Gastroesophageal sphincter (tissue), 4 donors: ENCODE measurements around the gene HEBP1. TPM values are rescaled to one million over a fixed set of nuclear protein-coding genes. Genes with fewer than 3 reads are reported as not detected.

Source experiments
- ATAC-seq: fragments of 150-250 bp; one replicate; pipeline ENCODE4 v1.9.1; 2016; ENCODE audit warnings: mild to moderate bottlenecking, moderate library complexity
- H3K27ac ChIP-seq, 4 donors: fragments of 200-600 bp; sonication (generic) in 3 of 4; 1 replicate in 3 of 4; 2 replicates in 1 of 4; pipeline ENCODE4 v1.5.1; 2016 to 2019
- H3K27me3 ChIP-seq: fragments of 200-600 bp; sonication (generic); one replicate; pipeline ENCODE4 v1.5.1; 2019
- H3K36me3 ChIP-seq, 2 donors: fragments of 200-600 bp; sonication (generic); one replicate each; pipeline ENCODE4 v1.5.1; 2019; ENCODE audit warnings: control low read depth in 1 of 2
- H3K4me1 ChIP-seq, 3 donors: fragments of 200-600 bp; sonication (generic); 1 replicate in 2 of 3; 2 replicates in 1 of 3; pipeline ENCODE4 v1.5.1; 2016 to 2019; ENCODE audit warnings: control low read depth in 2 of 3
- H3K4me3 ChIP-seq, 2 donors: fragments of 200-600 bp; sonication (generic); one replicate each; pipeline ENCODE4 v1.5.1; 2019; ENCODE audit warnings: mild to moderate bottlenecking in 1 of 2, moderate library complexity in 1 of 2
- H3K9me3 ChIP-seq, 3 donors: fragments of 200-600 bp; sonication (generic); one replicate each; pipeline ENCODE4 v1.5.1; 2017 to 2019; ENCODE audit warnings: control low read depth in 2 of 3
- EP300 ChIP-seq: sonication (generic); formaldehyde crosslinking; IDR thresholded peaks from one replicate; pipeline ENCODE4 v1.6.1; 2017; ENCODE audit warnings: antibody characterized with exemption, mild to moderate bottlenecking
- POLR2A ChIP-seq, 2 donors: fragments of 450-650 bp; IDR thresholded peaks; one replicate each; pipeline ENCODE4 v1.6.1; 2017; ENCODE audit warnings: antibody characterized with exemption in 2 of 2, mild to moderate bottlenecking in 2 of 2, moderate library complexity in 1 of 2
- POLR2AphosphoS5 ChIP-seq: sonication (generic); formaldehyde crosslinking; IDR thresholded peaks from one replicate; pipeline ENCODE4 v1.6.1; 2017; ENCODE audit warnings: antibody characterized with exemption
- WGBS, 2 donors: methylation state at CpG; one replicate each; pipeline ENCODE4 v1.1.5; 2018; ENCODE audit warnings: low coverage in 1 of 2; 5-methylcytosine and 5-hydroxymethylcytosine counted together
- total RNA-seq, 4 donors: library from RNA; depleted of rRNA; stranded (reverse); fragments of >200 nt; gene quantifications; one replicate each; pipeline ENCODE4 v1.1.0, GENCODE V29; 2016
- TF ChIP-seq, protein P1 (sequence below), 4 experiments: fragments of 200-600 bp in 2 of 4; fragments of 450-650 bp in 2 of 4; sonication (generic) in 1 of 4; IDR thresholded peaks; one replicate each; pipeline ENCODE4 v1.5.1; 2017 to 2019; ENCODE audit warnings: antibody characterized with exemption in 4 of 4, mild to moderate bottlenecking in 2 of 4, moderate library complexity in 2 of 4

HEBP1 gene
- total RNA-seq, 4 donors from 2014 or later, result 33.8 to 47.5 (median 41.9) TPM

DNA sequence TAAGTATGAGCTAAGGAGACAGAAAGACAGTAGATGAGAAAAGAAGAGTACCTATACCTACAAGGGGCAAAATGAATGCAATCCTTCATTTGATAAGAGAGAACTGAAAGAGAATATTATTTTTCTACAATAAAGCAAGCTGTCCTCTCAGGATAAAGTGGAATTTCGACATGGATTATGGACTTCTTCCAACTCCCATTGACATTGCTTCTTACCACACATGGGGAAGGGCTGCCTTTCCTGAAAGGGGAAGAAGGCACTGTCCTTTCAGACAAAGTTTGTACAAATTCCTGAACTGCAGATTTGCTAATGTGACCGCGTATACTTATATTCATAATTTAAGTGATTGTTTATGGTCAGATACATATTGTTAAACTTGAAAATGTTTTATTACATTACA is 4.3 kb upstream of the HEBP1 start:
- Histone ChIP-seq H3K9me3 (no peaks in the 10 kb centered on the region), H3K27ac (no peak overlapping the region), H3K4me1 (peaks cover 0 to 18% (median 4%) of the 10 kb centered on the region in 3 donors), H3K27me3 (no peaks in the 10 kb centered on the region), H3K4me3 (no peak overlapping the region), H3K36me3 (no peaks in the 10 kb centered on the region)
- 83 to 89% methylated on average over 3 of the region's 3 CpGs for WGBS, 2 donors
- ATAC-seq, result no peak
- TF ChIP-seq, protein P1, sequence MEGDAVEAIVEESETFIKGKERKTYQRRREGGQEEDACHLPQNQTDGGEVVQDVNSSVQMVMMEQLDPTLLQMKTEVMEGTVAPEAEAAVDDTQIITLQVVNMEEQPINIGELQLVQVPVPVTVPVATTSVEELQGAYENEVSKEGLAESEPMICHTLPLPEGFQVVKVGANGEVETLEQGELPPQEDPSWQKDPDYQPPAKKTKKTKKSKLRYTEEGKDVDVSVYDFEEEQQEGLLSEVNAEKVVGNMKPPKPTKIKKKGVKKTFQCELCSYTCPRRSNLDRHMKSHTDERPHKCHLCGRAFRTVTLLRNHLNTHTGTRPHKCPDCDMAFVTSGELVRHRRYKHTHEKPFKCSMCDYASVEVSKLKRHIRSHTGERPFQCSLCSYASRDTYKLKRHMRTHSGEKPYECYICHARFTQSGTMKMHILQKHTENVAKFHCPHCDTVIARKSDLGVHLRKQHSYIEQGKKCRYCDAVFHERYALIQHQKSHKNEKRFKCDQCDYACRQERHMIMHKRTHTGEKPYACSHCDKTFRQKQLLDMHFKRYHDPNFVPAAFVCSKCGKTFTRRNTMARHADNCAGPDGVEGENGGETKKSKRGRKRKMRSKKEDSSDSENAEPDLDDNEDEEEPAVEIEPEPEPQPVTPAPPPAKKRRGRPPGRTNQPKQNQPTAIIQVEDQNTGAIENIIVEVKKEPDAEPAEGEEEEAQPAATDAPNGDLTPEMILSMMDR (IDR thresholded peaks at IDR 0.05), result no peak
- TF ChIP-seq POLR2AphosphoS5 (no peak), POLR2A (IDR thresholded peaks at IDR 0.05) (no peak), EP300 (no peak)

DNA sequence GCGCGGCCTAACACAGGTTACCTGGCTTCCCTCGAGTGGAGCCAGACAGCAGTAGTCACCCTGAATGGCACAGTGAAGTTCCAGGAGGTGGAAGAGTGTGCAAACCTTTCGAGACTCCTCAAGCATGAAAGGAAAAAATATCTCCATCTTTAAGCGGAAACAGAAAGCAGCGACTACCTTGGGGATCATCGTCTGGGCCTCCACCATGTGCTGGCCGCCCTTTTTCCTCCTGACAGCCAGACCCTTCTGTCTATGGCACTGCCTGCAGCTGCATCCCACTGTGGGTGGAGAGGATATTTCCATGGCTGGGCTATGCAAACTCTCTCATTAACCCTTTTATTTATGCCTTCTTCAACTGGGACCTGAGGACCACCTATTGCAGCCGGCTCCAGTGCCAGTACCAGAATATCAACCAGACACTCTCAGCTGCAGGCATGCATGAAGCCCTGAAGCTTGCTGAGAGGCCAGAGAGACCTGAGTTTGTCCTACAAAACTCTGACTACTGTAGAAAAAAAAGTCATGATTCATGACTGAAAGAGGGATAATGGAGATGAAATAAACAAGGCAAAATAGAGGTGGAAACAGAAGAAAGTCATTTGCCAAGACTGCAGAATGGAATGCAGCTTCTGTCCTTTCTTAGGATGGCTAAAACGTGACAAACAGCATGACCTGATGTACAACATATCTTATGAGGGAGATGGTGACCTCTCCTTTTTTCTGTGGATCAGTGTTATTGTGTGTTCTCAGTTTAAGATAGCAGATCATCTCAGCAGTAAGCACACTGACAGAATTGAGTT is 2.4 kb upstream of the HEBP1 start:
- WGBS, 2 donors, result 96% methylated on average over 3 to 5 of the region's 10 CpGs
- no peak overlapping the region for H3K4me3 ChIP-seq
- no peaks in the 10 kb centered on the region for H3K36me3 ChIP-seq
- no peaks in the 10 kb centered on the region for H3K9me3 ChIP-seq
- no peak for TF ChIP-seq POLR2A (IDR thresholded peaks at IDR 0.05)
- TF ChIP-seq POLR2AphosphoS5, result no peak
- TF ChIP-seq, protein P1 (IDR thresholded peaks at IDR 0.05), result no peak
- TF ChIP-seq EP300, result no peak
- H3K4me1 ChIP-seq, result peaks cover 0 to 36% (median 9%) of the 10 kb centered on the region in 3 donors
- H3K27ac ChIP-seq, result no peak overlapping the region
- ATAC-seq, result no peak
- no peaks in the 10 kb centered on the region for H3K27me3 ChIP-seq

DNA sequence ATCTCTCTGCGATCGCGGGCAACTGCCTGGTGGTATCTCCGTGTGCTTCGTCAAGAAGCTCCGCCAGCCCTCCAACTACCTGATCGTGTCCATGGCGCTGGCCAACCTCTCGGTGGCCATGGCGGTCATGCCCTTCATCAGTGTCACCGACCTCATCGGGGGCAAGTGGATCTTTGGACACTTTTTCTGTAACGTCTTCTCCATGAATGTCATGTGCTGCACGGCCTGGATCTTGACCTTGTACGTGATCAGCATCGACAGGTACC is 1.6 kb upstream of the HEBP1 start:
- H3K27me3 ChIP-seq, result no peaks in the 10 kb centered on the region
- TF ChIP-seq, protein P1 (IDR thresholded peaks at IDR 0.05), result no peak
- TF ChIP-seq EP300, result no peak
- no peak for TF ChIP-seq POLR2AphosphoS5
- TF ChIP-seq POLR2A (IDR thresholded peaks at IDR 0.05), result no peak
- no peak for ATAC-seq
- no peaks in the 10 kb centered on the region for H3K9me3 ChIP-seq
- H3K4me3 ChIP-seq, result peak overlapping the region; percentile 62 to 85
- H3K36me3 ChIP-seq, result no peaks in the 10 kb centered on the region
- WGBS, 2 donors, result 29 to 80% methylated on average over 5 to 12 of the region's 16 CpGs
- H3K27ac ChIP-seq, result peak overlapping the region; percentile 74 to 98 (median 94)
- peaks cover 0 to 44% (median 9%) of the 10 kb centered on the region in 3 donors for H3K4me1 ChIP-seq

DNA sequence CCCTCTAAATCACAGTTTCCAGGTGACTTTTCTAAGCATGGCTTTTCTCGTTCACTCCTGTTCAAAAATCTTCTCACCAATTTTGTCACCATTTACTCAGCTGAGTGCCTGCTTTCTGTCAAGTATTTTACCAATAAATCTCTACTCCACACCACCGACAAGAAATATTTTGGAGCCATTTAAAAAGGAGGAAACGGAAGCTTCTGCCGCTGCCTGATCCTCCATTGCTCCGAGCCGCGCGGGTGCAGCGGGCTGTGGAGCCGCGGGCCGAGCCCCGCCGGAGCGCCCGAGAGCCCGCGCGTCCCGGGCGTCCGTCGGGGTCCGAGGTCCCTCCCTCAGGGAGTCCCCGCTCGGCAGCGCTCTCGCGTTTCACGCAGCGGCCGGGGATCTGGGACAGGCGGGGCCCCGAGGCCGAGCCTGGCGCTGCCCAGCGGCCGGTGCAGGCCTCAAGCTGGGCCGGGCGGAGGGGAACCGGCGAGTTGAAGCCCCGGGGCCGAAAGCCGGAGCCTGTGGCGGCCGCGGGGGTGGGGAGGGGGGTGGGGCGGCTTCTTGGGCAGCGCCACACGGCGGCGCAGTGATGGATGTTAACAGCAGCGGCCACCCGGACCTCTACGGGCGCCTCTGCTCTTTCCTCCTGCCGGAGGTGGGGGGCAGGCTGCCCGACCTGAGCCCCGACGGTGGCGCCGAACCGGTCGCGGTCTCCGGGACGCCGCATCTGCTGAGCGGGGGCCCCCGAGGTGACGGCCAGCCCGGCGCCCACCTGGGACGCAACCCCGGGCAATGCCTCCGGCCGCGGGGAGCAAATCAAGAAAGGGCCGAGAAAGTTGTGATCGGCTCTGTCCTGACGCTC is 1.1 kb upstream of the HEBP1 start:
- peak; percentile 34 for ATAC-seq
- no peaks in the 10 kb centered on the region for H3K27me3 ChIP-seq
- peaks cover 0 to 45% (median 9%) of the 10 kb centered on the region in 3 donors for H3K4me1 ChIP-seq
- H3K36me3 ChIP-seq, result no peaks in the 10 kb centered on the region
- H3K9me3 ChIP-seq, result no peaks in the 10 kb centered on the region
- WGBS, 2 donors, result 0% methylated on average over 5 to 10 of the region's 82 CpGs
- H3K27ac ChIP-seq, result peak overlapping the region; percentile 74 to 98 (median 94)
- TF ChIP-seq, protein P1 (IDR thresholded peaks at IDR 0.05), result peak in 3 of 4 experiments; percentile 6 to 71 (median 35)
- TF ChIP-seq EP300, result no peak
- no peak for TF ChIP-seq POLR2A (IDR thresholded peaks at IDR 0.05)
- no peak for TF ChIP-seq POLR2AphosphoS5
- peak overlapping the region; percentile 62 to 85 for H3K4me3 ChIP-seq

DNA sequence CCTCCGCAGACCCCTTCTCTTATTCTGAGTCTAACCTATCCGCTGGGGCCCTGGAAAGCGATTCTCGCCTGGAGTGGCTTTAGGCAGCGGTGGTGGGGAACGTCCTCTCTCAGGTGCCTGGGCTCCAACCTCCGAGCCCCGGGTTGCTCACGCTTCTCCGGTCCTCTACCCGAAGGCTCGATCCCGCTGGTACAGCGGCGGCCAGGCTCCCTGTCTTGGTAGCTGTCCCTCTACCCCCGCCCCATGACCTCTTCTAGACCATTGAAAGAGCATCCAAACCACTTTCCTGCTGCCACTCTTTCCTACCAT is 505 bp upstream of the HEBP1 start:
- TF ChIP-seq POLR2AphosphoS5, result no peak
- TF ChIP-seq, protein P1 (IDR thresholded peaks at IDR 0.05), result no peak
- TF ChIP-seq POLR2A (IDR thresholded peaks at IDR 0.05), result no peak
- no peak for TF ChIP-seq EP300
- Histone ChIP-seq H3K27ac (peak overlapping the region; percentile 74 to 98 (median 94)), H3K4me1 (peaks cover 0 to 45% (median 9%) of the 10 kb centered on the region in 3 donors), H3K9me3 (no peaks in the 10 kb centered on the region), H3K36me3 (no peaks in the 10 kb centered on the region), H3K27me3 (no peaks in the 10 kb centered on the region), H3K4me3 (peak overlapping the region; percentile 62 to 85)
- peak; percentile 44 for ATAC-seq
- WGBS, 2 donors, result 0 to 3% methylated on average over 1 to 8 of the region's 16 CpGs
